ENCODE measurements around the gene ARHGAP30. TPM values are rescaled to one million over a fixed set of nuclear protein-coding genes. Genes with fewer than 3 reads are reported as not detected.

ARHGAP30 gene
- total RNA-seq, 1 donor from 2014 or later, result 301 TPM

GRCh38 chr1:161091093-161091492, 21.4 kb upstream of the ARHGAP30 start:
- intact Hi-C loops (cut with micrococcal nuclease), result no loop called here

GRCh38 chr1:161090617-161091016, 20.9 kb upstream of the ARHGAP30 start:
- intact Hi-C loops (cut with micrococcal nuclease), result no loop called here

- intact Hi-C loops (cut with micrococcal nuclease), result no loop called here
Measured at GRCh38 chr1:161089938-161090337, 20.2 kb upstream of the ARHGAP30 start.

GRCh38 chr1:161089251-161089924, 19.7 kb upstream of the ARHGAP30 start, which contains the start of gene NECTIN4:
Gene NECTIN4, minus strand, starts transcription at chr1:161089558. Its CDS starts 262 bp downstream, at chr1:161089296.
- intact Hi-C loops (cut with micrococcal nuclease), result no loop called here

GRCh38 chr1:161088587-161089110, 19.0 kb upstream of the ARHGAP30 start:
- intact Hi-C loops (cut with micrococcal nuclease), result no loop called here

GRCh38 chr1:161086457-161086856, 16.8 kb upstream of the ARHGAP30 start:
- intact Hi-C loops (cut with micrococcal nuclease), result no loop called here

GRCh38 chr1:161085165-161085564, 15.5 kb upstream of the ARHGAP30 start:
- intact Hi-C loops (cut with micrococcal nuclease), result no loop called here

GRCh38 chr1:161084597-161084988, 14.9 kb upstream of the ARHGAP30 start:
- intact Hi-C loops (cut with micrococcal nuclease), result no loop called here

- intact Hi-C loops (cut with micrococcal nuclease), result no loop called here
Measured at GRCh38 chr1:161083748-161084596, 14.3 kb upstream of the ARHGAP30 start.

GRCh38 chr1:161082996-161083747, 13.5 kb upstream of the ARHGAP30 start:
- intact Hi-C loops (cut with micrococcal nuclease), result no loop called here

- intact Hi-C loops (cut with micrococcal nuclease), result no loop called here
Measured at GRCh38 chr1:161082483-161082882, 12.8 kb upstream of the ARHGAP30 start.

GRCh38 chr1:161081519-161081918, 11.8 kb upstream of the ARHGAP30 start:
- intact Hi-C loops (cut with micrococcal nuclease), result no loop called here

- intact Hi-C loops (cut with micrococcal nuclease), result no loop called here
Measured at GRCh38 chr1:161080441-161081405, 11.0 kb upstream of the ARHGAP30 start.

- intact Hi-C loops (cut with micrococcal nuclease), result no loop called here
Measured at GRCh38 chr1:161079436-161080110, 9.9 kb upstream of the ARHGAP30 start.

GRCh38 chr1:161077426-161077825, 7.7 kb upstream of the ARHGAP30 start:
- intact Hi-C loops (cut with micrococcal nuclease), result no loop called here

GRCh38 chr1:161076410-161076809, 6.7 kb upstream of the ARHGAP30 start:
- intact Hi-C loops (cut with micrococcal nuclease), result no loop called here

GRCh38 chr1:161074676-161075368, 5.1 kb upstream of the ARHGAP30 start:
- intact Hi-C loops (cut with micrococcal nuclease), result no loop called here

- intact Hi-C loops (cut with micrococcal nuclease), result no loop called here
Measured at GRCh38 chr1:161073474-161074121, 3.9 kb upstream of the ARHGAP30 start.

Data from T-helper 1 cell treated with Interleukin-12 subunit alpha and Interleukin-12 subunit beta and Interleukin-4 antibody, amounts not matched to agents 30 ng/mL and 1 ng/mL, for 36 hours (primary cell).